ENCODE results near the gene ADIG.

GRCh38 chr20:38608188-38608587, 27.2 kb downstream of the ADIG start:
- TF ChIP-seq POLR2A (IDR thresholded peaks at IDR 0.05) (no peak), CTCF (IDR thresholded peaks at IDR 0.05) (no peak)
